DND-41 (cell line): ENCODE measurements around the gene LAMC1.

Source experiments
- CTCF ChIP-seq: IDR thresholded peaks from 2 replicates; pipeline ENCODE4 v1.5.1; 2012; ENCODE audit warnings: borderline replicate concordance, low read length, moderate library complexity, mild to moderate bottlenecking; ENCODE audit not compliant: poor library complexity, severe bottlenecking; ENCODE audit errors: extremely low read depth
- EZH2 ChIP-seq: IDR thresholded peaks from 3 replicates; pipeline ENCODE4 v1.6.1; 2012; ENCODE audit warnings: borderline replicate concordance, low read depth, mild to moderate bottlenecking, moderate library complexity, low read length, inconsistent platforms; ENCODE audit not compliant: severe bottlenecking

DNA sequence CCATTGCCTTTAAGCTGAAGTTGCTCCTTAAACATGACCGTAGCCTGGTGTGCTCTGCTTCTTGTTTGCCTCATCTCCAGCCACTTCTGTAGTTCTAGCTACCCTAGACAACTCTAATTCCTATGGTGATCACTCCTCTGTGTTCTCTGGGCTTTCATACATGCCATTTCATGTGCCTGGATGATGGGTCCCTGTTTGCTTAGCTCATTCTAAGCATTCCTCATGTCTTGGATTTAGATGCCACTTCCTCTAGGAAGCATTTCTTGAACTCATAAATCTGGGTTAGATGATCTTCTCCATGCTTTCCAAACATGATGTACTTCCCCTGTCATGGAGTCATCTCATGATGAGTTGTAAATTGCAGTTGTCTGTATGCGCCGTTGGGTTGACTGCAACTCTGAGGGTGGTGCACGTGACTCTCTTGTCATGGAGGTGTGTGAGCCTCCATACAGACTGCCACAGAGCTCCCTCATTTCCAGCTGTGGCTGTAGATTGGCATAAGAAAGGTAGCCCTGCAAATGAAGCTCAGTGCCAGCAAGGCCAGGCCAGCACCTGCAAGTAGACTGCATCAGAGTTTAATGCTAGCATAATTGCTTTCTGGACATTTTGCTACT is 77.2 kb downstream of the LAMC1 start:
- no peak for TF ChIP-seq CTCF
- TF ChIP-seq EZH2 = no peak
